Measurements from ENCODE around the gene PCCA.
"Not testable (repeated sequence)": the region's sequence is repeated elsewhere in the genome, so short reads cannot be mapped to it uniquely, and the experiment has no call there.

Gene PCCA

DNA sequence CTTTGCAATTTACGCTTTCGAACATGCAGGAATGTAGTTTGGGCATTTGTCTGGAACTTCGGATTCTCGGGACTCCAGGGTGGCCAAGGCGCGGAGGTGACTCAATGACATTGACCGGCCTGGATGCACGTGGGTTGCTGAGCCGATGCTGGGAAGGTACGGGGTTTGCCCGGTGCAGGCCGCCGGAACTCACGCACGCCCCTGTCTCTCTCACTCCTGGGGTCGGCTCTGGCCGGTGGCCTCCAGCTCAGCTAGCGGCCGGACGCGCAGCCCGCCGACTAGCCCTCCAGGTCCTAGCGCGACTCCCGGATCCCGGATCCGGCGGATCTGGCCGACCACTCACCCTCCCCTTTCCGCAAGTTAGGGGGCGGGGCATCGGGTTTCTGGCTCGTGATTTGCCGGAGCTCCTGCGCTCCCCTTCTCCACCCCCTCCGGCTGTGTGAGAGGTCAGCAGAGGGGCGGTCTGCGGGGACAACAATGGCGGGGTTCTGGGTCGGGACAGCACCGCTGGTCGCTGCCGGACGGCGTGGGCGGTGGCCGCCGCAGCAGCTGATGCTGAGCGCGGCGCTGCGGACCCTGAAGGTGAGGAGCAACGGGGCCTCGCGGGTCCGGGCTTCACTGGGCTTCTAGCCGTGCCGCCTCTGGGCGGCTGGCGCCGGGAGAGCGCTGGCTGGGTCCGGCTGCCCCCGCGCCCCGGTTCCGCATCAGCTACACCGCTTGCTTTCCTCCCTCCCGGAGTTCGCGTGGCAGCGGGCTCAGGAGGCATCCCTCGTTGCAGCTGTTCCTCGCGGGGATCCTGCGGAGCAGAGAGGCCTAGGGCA, at the start of gene PCCA:
Gene PCCA (plus strand): TSS at position 450 of the 821 bp plus-strand sequence. CDS start 28 bp downstream, at position 478.
- peak; percentile 98 for DNase-seq

- no peak for DNase-seq
These were observed 49.2 kb upstream of the PCCA start for GRCh38 chr13:100039740-100040139.

DNA sequence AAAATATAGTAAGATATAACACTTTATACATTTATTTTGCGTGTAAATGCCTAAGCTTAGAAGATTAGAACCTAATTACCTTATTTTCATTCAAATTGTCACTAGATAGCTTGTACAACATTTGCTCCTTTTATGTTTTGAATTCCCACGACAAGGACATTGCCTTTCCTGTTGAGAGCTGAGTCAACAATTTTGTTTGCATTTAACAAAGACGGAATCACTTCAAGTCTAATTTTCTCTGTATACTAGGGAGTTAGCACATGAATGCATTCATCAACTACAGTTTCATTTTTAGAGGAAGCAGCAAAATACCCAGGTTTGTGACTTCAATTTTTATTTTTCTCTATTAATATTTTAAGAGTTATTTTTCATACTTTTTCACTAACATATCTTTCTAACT, 48.7 kb upstream of the PCCA start:
- DNase-seq = no peak

DNA sequence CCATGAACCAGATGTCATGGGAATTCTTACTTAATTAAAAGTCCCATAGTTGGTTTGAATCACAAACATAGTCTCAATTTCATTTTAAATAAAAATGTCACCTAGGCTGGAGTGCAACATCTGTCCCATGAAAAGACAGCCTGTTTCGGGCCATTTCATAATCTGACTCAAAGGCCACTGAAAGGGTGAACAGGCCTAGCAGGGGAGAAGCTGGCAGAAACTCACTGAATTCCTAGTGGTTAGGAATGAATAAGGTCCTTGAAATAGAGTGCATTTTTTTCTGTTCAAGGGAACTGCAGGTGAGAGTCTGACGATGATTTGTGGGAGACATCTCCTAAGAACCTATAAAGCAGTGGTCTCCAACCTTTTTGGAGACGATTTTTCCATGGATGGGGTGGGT, 44.0 kb upstream of the PCCA start:
- no peak for DNase-seq

DNA sequence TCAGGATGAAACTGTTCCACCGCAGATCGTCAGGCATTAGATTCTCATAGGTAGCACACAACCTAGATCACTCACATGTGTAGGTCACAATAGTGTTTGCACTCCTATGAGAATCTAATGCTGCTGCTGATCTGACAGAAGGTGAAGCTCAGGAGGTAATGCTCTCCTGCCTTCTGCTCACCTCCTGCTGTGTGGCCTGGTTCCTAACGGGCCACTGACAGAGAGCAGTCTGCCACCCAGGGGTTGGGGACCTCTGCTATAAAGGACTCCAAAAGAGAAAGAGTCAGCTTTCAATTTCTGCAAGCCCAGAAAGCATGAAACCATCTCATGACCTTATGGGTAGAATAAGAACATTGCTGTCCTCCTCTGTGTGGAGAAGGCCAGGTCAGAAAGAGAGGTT, 43.5 kb upstream of the PCCA start:
- peak; percentile 22 for DNase-seq

DNA sequence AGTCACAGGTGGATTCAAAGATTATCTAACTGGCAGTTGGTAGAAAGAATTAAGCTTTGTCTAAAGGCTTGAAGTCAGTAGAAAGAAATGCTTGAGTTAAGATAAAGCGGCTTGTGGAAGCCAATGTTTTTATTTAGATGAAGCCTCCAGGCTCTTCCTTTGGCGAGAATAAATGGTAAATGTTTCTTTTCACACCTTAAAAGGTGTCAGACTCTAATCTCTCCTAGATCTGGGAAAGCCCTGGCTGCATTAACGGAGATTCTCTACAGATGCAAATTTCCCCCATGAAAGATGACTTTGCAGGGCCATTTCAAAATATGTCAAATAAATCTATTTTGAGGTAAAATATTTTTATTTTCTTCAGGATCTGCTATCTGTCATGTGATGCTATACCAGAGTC, 37.8 kb upstream of the PCCA start:
- no peak for DNase-seq

DNA sequence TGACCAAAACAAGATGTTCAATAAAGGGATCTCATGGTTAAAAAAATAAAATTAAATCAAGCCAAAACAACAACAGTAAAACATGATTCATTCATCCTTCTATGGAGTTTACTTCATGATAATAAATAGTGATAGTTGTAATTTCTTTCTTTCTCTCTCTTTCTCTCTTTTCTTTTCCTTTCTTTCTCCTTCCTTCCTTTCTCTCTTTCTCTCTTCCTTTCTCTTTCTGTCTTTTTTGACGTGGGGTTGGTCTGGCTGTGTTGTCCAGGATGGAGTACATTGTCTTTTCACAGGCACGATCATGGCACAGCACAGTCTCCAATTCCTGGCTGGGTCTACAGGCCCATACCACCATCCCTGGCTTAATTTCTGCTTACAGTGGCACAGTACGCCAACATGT, 29.1 kb upstream of the PCCA start:
- no peak for DNase-seq

DNA sequence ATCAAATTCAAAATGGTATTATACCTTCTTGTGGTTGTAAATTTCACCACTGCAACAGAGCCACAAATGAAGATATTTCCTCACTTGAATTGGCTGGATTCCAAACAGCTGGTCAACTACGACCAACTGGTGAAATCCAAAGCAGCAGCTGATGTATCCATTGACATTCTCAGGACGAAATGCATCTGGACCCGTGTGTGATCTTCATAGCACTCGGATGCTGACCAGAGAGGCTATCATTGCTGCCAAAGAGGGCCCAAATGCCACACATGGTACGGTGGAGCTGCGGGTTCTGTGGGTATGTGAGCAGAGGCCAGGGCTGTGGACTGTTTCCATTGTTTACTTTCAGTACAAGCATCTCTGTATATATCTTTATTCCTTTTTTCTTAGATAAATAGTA, 25.6 kb upstream of the PCCA start:
- no peak for DNase-seq

- no peak for DNase-seq
These were observed 25.0 kb upstream of the PCCA start for GRCh38 chr13:100063906-100064305.

- DNase-seq = no peak
These were observed 20.6 kb upstream of the PCCA start for GRCh38 chr13:100068133-100068931.

DNA sequence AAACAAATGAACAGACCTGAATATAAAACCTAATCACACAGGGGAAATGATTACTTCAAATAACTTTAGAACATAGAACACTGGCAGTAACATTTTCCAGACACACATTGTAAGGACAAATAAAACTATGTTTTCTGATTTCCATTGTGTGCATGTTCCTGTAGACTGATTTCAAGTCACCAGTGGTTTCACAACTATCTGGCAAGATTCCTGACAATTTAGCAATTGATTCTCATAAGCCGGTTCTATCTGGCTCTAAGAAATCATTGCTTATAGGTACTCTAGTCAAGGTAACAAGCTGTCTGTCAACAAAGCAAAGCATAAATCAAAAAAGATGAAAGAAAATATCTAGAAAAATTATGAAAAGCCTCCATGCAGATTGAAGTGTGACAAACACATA, 19.6 kb upstream of the PCCA start:
- DNase-seq = no peak

DNA sequence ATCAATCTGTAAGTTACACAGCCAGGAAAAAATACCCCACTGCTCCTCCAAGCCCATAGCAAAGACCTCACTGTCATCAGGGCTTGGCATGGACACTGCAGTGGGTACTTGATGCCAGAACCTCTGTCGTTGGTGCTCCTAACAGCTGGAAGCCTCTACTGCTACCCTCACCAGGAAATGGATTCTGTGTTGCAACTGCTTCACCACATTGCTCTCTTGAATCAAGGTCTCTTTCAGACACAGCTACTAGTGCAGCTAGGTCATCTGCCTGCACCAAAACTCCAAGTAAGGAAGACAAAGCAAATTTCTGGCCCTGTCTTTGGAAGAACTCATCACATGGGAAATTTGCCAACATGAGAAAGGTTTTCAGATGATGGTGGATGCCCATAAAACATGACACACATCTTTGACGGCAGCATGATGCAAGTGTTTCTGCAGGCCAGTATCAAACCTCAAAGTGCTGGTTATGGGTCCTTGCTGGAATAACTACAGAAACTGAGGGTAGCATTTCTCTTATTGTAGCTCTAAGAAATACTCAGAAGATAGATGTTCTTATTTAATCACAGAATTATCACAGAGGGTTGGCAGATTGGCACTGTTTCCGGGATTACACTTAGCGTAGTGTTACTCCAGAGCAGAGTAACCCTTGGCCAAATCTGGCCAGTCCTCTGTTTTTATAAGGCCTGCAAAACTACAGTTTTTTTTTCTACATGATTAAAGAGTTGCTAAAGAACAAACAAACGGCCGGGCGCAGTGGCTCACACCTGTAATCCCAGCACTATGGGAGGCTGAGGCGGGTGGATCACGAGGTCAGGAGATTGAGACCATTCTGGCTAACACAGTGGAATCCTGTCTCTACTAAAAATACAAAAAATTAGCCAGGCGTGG, 12.9 kb upstream of the PCCA start:
- DNase-seq = no peak

- DNase-seq = not testable (repeated sequence)
These were observed 9.9 kb upstream of the PCCA start for GRCh38 chr13:100079003-100079402.

DNA sequence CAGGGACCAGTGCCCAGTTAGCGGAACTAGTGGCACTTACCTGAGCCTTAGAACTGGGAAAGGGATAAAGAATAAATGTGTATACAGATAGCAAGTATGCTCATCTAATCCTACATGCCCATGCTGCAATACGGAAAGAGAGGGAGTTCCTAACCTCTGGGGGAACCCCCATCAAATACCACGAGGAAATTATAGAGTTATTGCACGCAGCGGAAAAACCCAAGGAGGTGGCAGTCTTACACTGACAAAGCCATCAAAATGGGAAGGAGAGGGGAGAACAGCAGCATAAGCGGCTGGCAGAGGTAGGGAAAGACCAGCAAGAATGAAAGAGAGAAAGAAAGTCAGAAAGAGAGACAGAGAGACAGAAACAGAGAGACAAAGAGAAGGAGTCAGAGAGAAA, 5.5 kb upstream of the PCCA start:
- DNase-seq = not testable (repeated sequence)

DNA sequence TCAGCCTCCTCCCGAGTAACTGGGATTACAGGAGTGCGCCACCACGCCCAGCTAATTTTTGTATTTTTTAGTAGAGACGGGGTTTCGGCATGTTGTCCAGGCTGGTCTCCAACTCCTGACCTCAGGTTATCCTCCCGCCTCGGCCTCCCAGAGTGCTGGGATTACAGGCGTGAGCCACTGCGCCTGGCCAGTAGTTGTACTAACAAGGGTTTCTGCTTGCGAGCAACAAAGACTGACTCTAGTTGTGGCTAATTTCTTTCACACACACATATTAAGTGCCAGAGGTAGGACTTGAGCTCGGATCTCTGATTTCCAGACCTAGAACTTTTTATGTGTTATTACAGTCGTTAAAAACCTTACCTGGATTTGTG, 635 bp upstream of the PCCA start:
- DNase-seq = peak; percentile 53

DNA sequence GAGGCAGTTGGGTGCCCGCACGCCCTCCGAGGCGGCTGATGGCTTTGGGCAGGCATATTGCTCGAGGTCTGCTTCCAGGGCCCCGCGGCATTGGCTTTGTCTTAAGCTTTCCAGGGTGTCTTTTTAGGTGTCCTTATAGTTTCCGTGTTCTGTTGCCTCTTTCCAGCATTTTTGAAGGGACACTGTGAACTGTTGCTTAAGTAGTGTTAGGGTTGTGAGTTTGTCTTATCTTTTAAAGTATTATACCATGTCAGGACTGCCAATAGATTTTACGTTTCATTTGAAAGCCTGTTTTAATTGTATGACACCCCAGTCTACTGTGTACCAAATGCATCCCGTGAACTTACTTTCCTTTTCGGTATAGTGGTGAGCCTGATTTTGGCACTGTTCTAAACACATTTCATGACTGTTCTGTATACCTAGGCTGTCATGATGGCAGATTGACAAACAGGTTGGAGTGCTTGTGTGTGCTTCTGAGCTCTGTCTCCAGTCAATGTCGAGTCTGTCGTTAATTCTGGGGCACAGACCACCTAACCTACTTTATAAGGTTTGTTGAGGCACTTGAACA, 656 bp downstream of the PCCA start:
- peak; percentile 67 for DNase-seq

DNA sequence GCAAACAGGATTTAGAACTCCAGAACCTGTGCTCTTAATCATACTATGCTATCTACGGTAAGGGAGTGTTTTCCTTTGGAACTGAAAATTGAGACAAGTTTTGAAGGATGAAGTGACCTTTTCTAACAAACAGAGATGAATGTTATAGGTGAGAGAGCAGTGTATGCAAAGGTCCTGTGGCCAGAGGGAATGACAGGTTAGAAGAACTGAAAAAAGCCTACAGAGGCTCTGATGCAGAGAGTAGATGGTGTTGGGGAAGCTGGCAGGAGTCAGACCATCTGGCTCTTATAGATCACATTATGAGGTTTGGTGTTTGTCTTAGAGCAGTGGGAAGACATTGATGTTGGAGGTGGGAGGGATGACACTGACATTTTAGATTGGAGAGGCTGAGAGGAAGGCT, 2.0 kb downstream of the PCCA start:
- DNase-seq = no peak

DNA sequence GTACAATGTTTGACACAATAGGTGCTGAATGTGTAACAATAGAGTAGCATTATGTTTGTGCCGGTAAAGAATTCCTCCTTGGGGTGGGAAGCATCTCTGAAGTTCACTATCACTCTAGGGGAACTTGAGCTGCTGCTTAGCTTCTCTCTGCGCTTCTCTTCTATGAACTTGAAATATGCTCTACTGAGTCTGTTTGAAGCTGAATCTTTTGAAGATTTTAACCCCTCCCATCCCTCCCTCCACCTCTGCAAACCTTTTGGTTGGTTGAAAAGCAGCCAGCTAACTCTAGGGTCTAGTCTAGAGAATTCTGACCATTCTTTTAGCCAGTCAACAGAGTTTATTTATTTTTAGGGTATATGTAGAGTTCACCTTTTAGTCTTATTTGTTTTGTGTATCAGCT, 2.5 kb downstream of the PCCA start:
- DNase-seq = no peak

DNA sequence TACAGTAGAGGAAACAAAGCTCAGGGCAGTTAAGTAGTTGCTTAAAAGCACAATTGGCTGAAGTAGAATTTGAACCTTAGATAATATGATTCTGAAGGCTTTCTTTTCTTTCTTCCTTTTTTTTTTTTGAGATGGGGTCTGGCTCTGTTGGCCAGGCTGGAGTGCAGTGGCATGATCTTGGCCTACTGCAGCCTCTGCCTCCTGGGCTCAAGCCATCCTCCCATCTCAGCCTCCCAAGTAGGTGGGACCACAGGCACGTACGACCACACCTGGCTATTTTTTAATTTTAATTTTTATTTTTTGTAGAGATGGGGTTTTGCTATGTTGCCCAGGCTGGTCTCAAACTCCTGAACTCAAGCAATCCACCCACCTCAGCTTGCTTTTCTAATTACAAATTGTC, 3.4 kb downstream of the PCCA start:
- not testable (repeated sequence) for DNase-seq

DNA sequence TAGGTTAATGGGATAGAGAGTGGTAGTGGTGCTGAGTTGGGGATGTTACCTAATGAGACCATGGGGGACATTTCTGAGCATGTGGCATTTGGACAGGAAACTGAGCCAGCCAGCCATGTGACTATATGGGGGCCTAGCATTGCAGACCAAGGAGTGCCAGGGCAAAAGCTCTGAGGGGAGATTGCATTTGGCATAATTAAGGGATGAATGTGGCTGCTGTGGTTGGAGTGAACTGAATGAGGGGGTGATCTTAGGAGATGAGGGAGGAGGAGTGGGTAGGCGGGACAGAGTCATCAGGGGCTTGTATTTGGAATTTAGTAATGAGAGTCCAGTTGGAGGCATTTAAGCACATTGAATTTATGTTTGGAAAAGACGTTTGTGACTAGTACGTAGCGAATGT, 6.6 kb downstream of the PCCA start:
- DNase-seq = no peak

- no peak for DNase-seq
These were observed 7.6 kb downstream of the PCCA start for GRCh38 chr13:100096526-100096925.

DNA sequence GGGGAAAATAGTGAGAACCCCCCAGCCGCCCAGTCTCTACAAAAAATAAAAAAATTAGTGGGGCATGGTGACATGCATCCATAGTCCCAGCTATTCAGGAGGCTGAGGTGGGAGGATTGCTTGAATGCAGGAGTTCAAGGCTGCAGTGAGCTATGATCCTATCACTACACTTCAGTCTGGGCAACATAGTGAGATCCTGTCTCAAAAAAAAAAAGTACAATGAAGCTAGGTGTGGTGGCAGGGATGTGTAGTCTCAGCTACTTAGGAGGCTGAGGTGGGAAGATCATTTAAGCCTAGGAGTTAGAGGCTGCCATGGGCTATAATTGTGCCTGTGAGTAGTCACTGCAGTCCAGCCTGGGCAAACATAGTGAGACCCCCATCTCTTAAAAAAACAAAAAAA, 8.9 kb downstream of the PCCA start:
- no peak for DNase-seq

All from NCI-H82 (cell line).